Mucosa of descending colon (tissue), 3 donors: ENCODE data around the gene ARTN. TPM values are rescaled to one million over a fixed set of nuclear protein-coding genes. Genes with fewer than 3 reads are reported as not detected.

Source experiments
- ATAC-seq: fragments of 200-7000 bp; cut with Tn5 transposase; one replicate; pipeline ENCODE4 v1.9.1; 2020; ENCODE audit warnings: mild to moderate bottlenecking, moderate library complexity
- DNase-seq, 3 donors: peaks; one replicate each; pipeline ENCODE4 v3.0.0-alpha.2; 2020
- H3K36me3 ChIP-seq: fragments of 200-600 bp; one replicate; pipeline ENCODE4 v1.8.0; 2021; ENCODE audit warnings: low read depth, mild to moderate bottlenecking
- H3K4me1 ChIP-seq: fragments of 200-600 bp; one replicate; pipeline ENCODE4 v1.8.0; 2021; ENCODE audit warnings: low read depth, mild to moderate bottlenecking
- H3K4me3 ChIP-seq: fragments of 200-600 bp; one replicate; pipeline ENCODE4 v1.8.0; 2021; ENCODE audit warnings: mild to moderate bottlenecking
- H3K9me3 ChIP-seq: fragments of 200-600 bp; one replicate; pipeline ENCODE4 v1.8.0; 2021; ENCODE audit warnings: mild to moderate bottlenecking
- intact Hi-C, 2 donors: fragments of 100-400 bp; cut with DNase I in 1 of 2; cut with micrococcal nuclease in 1 of 2; formaldehyde crosslinking; loops; one replicate each; pipeline versions ENCODE4 v1.11.0 to v1.11.1; 2022; cut with DNase I, micrococcal nuclease
- total RNA-seq, 3 donors: library from RNA; stranded (reverse); fragmentation: NEBNext Ultra II Directional in 2 of 3; extraction: Animal tissue kit (Norgen Biotek cat#: 25700) in 2 of 3; gene quantifications; one replicate each; pipeline versions ENCODE4 v1.2.1 to v1.2.4, GENCODE V29; 2021 to 2023
- TF ChIP-seq, protein P1 (sequence below): fragments of 200-600 bp; IDR thresholded peaks from one replicate; pipeline ENCODE4 v1.8.0; 2022; ENCODE audit warnings: antibody characterized with exemption, mild to moderate bottlenecking
- donor health status: DM: no; HTN: no; CAD: no; lungs with moderate emphysema.
- donor health status: DM: no; HTN: no; CAD: no.
- donor health status: DM: no; HTN: yes; CAD: no.

Gene ARTN
- total RNA-seq, 3 donors from 2014 or later, result 6.9 to 14.2 (median 7.4) TPM

DNA sequence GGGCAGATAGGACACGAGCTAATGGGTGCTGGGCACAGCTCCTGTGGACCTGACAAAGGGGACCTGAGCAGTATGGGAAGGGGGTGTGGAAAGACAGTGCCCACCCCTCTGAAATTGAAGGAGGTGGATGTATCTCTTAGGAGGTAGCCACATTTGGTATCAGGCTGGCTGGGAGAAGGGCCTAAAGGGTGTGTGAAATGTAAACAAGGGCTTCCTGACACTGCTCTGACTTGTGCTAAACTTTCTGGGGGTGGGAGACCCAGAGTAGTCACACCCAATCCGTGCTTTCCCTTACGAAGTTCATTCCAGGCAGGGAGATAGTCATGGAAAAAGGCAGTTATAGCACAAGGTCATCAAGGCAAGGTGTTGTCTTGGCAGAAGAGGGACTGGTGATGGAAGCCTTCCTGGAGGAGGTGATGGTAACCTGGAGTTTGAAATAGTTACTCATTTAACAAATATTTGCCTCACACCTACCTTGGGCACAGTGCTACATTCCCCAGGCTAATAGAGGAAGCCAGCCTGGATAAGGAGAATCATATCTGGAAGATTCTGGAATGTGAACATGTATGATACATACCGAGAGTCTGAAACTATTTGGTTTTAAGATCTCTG is 52.5 kb downstream of the ARTN start:
- DNase-seq (no peak), ATAC-seq (peak; percentile 4)
- Histone ChIP-seq H3K4me1 (peaks cover 17% of the 10 kb centered on the region), H3K36me3 (no peaks in the 10 kb centered on the region), H3K9me3 (no peaks in the 10 kb centered on the region), H3K4me3 (no peak overlapping the region)
- intact Hi-C loops, result no loop called here
- TF ChIP-seq, protein P1, sequence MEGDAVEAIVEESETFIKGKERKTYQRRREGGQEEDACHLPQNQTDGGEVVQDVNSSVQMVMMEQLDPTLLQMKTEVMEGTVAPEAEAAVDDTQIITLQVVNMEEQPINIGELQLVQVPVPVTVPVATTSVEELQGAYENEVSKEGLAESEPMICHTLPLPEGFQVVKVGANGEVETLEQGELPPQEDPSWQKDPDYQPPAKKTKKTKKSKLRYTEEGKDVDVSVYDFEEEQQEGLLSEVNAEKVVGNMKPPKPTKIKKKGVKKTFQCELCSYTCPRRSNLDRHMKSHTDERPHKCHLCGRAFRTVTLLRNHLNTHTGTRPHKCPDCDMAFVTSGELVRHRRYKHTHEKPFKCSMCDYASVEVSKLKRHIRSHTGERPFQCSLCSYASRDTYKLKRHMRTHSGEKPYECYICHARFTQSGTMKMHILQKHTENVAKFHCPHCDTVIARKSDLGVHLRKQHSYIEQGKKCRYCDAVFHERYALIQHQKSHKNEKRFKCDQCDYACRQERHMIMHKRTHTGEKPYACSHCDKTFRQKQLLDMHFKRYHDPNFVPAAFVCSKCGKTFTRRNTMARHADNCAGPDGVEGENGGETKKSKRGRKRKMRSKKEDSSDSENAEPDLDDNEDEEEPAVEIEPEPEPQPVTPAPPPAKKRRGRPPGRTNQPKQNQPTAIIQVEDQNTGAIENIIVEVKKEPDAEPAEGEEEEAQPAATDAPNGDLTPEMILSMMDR, result no peak

DNA sequence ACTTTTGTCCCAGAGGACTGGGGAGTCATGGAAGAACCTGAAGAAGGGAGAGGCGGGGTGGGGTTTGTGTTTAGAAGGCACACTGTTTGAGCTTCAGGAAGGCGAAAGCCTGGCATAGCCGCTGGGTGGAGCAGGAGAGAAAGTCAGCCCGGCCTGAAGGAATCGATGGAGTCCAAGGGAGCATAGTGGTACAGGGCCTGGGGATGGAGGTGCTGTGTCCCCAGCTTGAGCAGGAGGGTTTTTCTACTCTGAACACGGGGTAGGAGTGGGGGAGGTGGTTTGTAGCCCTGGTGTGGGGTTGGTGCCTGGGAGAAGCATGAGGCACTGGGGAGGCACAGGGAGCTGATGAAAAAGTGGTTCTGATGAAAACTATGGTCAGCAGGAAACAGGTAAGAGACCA is 53.1 kb downstream of the ARTN start:
- intact Hi-C loops, result no loop called here
- Histone ChIP-seq H3K4me3 (no peak overlapping the region), H3K4me1 (peaks cover 13% of the 10 kb centered on the region), H3K36me3 (no peaks in the 10 kb centered on the region), H3K9me3 (no peaks in the 10 kb centered on the region)
- TF ChIP-seq, protein P1, result no peak
- DNase-seq (peak; percentile 52 to 69 (median 67)), ATAC-seq (peak; percentile 56)

Other genes starting within 250 kb of the ARTN start
- gene ST3GAL3, start 226.3 kb upstream of the ARTN start, total RNA-seq, result 10 to 100 TPM in 2 of 3 donors, 1 to 10 TPM in 1; 9.5 to 26.3 (median 18.2) TPM
- 10 to 100 TPM; 21.5 to 32.6 (median 22.3) TPM for gene IPO13, start 13.1 kb downstream of the ARTN start, total RNA-seq
- 10 to 100 TPM; 16.5 to 23.3 (median 17.9) TPM for gene DPH2, start 36.2 kb downstream of the ARTN start, total RNA-seq
- gene ATP6V0B, start 41.2 kb downstream of the ARTN start, total RNA-seq, result 100 to 1,000 TPM; 116 to 184 (median 158) TPM
- 10 to 100 TPM; 20.0 to 33.6 (median 28.1) TPM for gene B4GALT2, start 45.4 kb downstream of the ARTN start, total RNA-seq
- gene CCDC24, start 57.8 kb downstream of the ARTN start, total RNA-seq, result 10 to 100 TPM; 13.4 to 19.6 (median 16.9) TPM
- gene SLC6A9, start 97.7 kb downstream of the ARTN start, total RNA-seq, result 10 to 100 TPM; 21.1 to 52.5 (median 38.1) TPM
- gene KLF17, start 185.0 kb downstream of the ARTN start, total RNA-seq, result under 1 TPM in 1 of 3 donors, not detected in 2; 0.13 TPM
- not detected for gene KLF18, start 207.8 kb downstream of the ARTN start, total RNA-seq